Hepatocyte (in vitro differentiated cells): Measurements from ENCODE around the gene RGS6. TPM values are rescaled to one million over a fixed set of nuclear protein-coding genes. Genes with fewer than 3 reads are reported as not detected.
"Not testable (repeated sequence)": the region's sequence is repeated elsewhere in the genome, so short reads cannot be mapped to it uniquely, and the experiment has no call there.

ENCODE experiments used
- DNase-seq: peaks from one replicate; pipeline ENCODE4 v3.0.0-alpha.2; 2016; ENCODE audit warnings: low spot score
- H2AFZ ChIP-seq: fragments of 200-600 bp; sonication (generic); 2 replicates; pipeline ENCODE4 v1.6.0; 2016; ENCODE audit warnings: antibody characterized with exemption, mild to moderate bottlenecking
- H3K27ac ChIP-seq: fragments of 200-600 bp; sonication (generic); 2 replicates; pipeline ENCODE4 v1.5.1; 2016; ENCODE audit warnings: mild to moderate bottlenecking
- H3K27me3 ChIP-seq: fragments of 200-600 bp; sonication (generic); 2 replicates; pipeline ENCODE4 v1.6.1; 2016
- H3K36me3 ChIP-seq: fragments of 200-600 bp; sonication (generic); replicated peaks from 2 replicates; pipeline ENCODE4 v1.5.1; 2016; ENCODE audit warnings: low read depth; ENCODE audit not compliant: insufficient read depth
- H3K4me1 ChIP-seq: fragments of 200-600 bp; sonication (generic); 2 replicates; pipeline ENCODE4 v1.5.1; 2016; ENCODE audit warnings: mild to moderate bottlenecking, moderate library complexity; ENCODE audit not compliant: insufficient read depth
- H3K4me2 ChIP-seq: fragments of 200-600 bp; sonication (generic); 2 replicates; pipeline ENCODE4 v1.6.0; 2016
- H3K4me3 ChIP-seq: fragments of 200-600 bp; sonication (generic); 2 replicates; pipeline ENCODE4 v1.5.1; 2016; ENCODE audit warnings: mild to moderate bottlenecking
- H3K79me2 ChIP-seq: fragments of 200-600 bp; sonication (generic); 2 replicates; pipeline ENCODE4 v1.6.0; 2017; ENCODE audit warnings: mild to moderate bottlenecking
- H3K9me2 ChIP-seq: fragments of 200-600 bp; sonication (generic); replicated peaks from 2 replicates; pipeline ENCODE4 v1.6.0; 2017; ENCODE audit warnings: mild to moderate bottlenecking; ENCODE audit not compliant: insufficient read depth
- H3K9me3 ChIP-seq: fragments of 200-600 bp; sonication (generic); 2 replicates; pipeline ENCODE4 v1.5.1; 2016; ENCODE audit warnings: low read depth, mild to moderate bottlenecking
- H4K20me1 ChIP-seq: fragments of 200-600 bp; sonication (generic); 2 replicates; pipeline ENCODE4 v1.6.0; 2016; ENCODE audit warnings: mild to moderate bottlenecking; ENCODE audit not compliant: insufficient read depth, poor library complexity, severe bottlenecking
- CTCF ChIP-seq: fragments of 200-600 bp; sonication (generic); IDR thresholded peaks from 2 replicates; pipeline ENCODE4 v1.5.1; 2016; ENCODE audit warnings: antibody characterized with exemption, mild to moderate bottlenecking; ENCODE audit not compliant: poor library complexity
- EZH2 ChIP-seq: fragments of 200-600 bp; sonication (generic); IDR thresholded peaks from 2 replicates; pipeline ENCODE4 v1.6.1; 2016; ENCODE audit warnings: antibody characterized with exemption, mild to moderate bottlenecking, borderline replicate concordance
- EZH2phosphoT487 ChIP-seq: fragments of 200-600 bp; sonication (generic); IDR thresholded peaks from one replicate; pipeline ENCODE4 v1.6.1; 2018; ENCODE audit warnings: antibody characterized with exemption, mild to moderate bottlenecking, low read depth, moderate library complexity; ENCODE audit not compliant: unreplicated experiment, severe bottlenecking
- WGBS: methylation state at CpG from one replicate; pipeline ENCODE4 v1.1.6; 2016; ENCODE audit warnings: low lambda C conversion rate; ENCODE audit errors: missing lambda C conversion rate; 5-methylcytosine and 5-hydroxymethylcytosine counted together
- polyA plus RNA-seq: library from polyadenylated mRNA; unstranded; fragments of >200 nt; fragmentation: Nextera tagmentation; extraction: Ambion mirVana; gene quantifications from 2 replicates; pipeline ENCODE4 v1.2.1, GENCODE V29; 2016
- total RNA-seq: library from RNA; depleted of rRNA; stranded (reverse); fragments of >200 nt; gene quantifications from 2 replicates; pipeline ENCODE4 v1.2.3, GENCODE V29; 2014

RGS6 gene
- total RNA-seq: 0.87 and 1.7 TPM in 2 replicates
- polyA plus RNA-seq: 0.25 TPM in 1 of 2 replicates, not detected in the other

- 2% methylated on average over 76 of the region's 92 CpGs for WGBS
- H3K27me3 ChIP-seq: peaks cover 50% of the 10 kb centered on the region
- peak within 1 kb of the TSS; percentile 75 for H2AFZ ChIP-seq
- peak within 1 kb of the TSS; percentile 33 for H3K4me3 ChIP-seq
- DNase-seq: peak; percentile 88
- H3K36me3 ChIP-seq: no peaks in the 10 kb centered on the region
- H3K9me2 ChIP-seq: no peaks in the 10 kb centered on the region
- no peaks in the 10 kb centered on the region for H4K20me1 ChIP-seq
- H3K4me2 ChIP-seq: peak within 1 kb of the TSS; percentile 95
- H3K27ac ChIP-seq: no peak within 1 kb of the TSS
- peaks cover 10% of the 10 kb centered on the region for H3K4me1 ChIP-seq
- no peaks in the 10 kb centered on the region for H3K79me2 ChIP-seq
- TF ChIP-seq EZH2phosphoT487: no peak
- TF ChIP-seq CTCF: peak; percentile 30
- TF ChIP-seq EZH2: peak; percentile 50
- no peaks in the 10 kb centered on the region for H3K9me3 ChIP-seq
These were observed at the start of gene RGS6 for GRCh38 chr14:71932229-71932981. Gene RGS6, plus strand, starts transcription at chr14:71932429.

- Histone ChIP-seq H3K27me3 (no peaks in the 10 kb centered on the region), H3K27ac (no peak overlapping the region), H3K4me1 (no peaks in the 10 kb centered on the region), H3K9me2 (no peaks in the 10 kb centered on the region), H4K20me1 (no peaks in the 10 kb centered on the region), H2AFZ (no peak overlapping the region), H3K4me3 (no peak overlapping the region), H3K36me3 (no peaks in the 10 kb centered on the region), H3K9me3 (no peaks in the 10 kb centered on the region), H3K79me2 (no peaks in the 10 kb centered on the region), H3K4me2 (no peak overlapping the region)
- DNase-seq: no peak
- 87% methylated on average over 1 of the region's 1 CpG for WGBS
- TF ChIP-seq EZH2phosphoT487 (no peak), EZH2 (no peak), CTCF (no peak)
These were observed 49.1 kb upstream of the RGS6 start for GRCh38 chr14:71883094-71883493.

- Histone ChIP-seq H3K4me1 (no peaks in the 10 kb centered on the region), H3K9me2 (no peaks in the 10 kb centered on the region), H2AFZ (no peak overlapping the region), H3K36me3 (no peaks in the 10 kb centered on the region), H4K20me1 (no peaks in the 10 kb centered on the region), H3K4me3 (no peak overlapping the region), H3K27ac (no peak overlapping the region), H3K79me2 (no peaks in the 10 kb centered on the region), H3K27me3 (no peaks in the 10 kb centered on the region), H3K4me2 (no peak overlapping the region), H3K9me3 (no peaks in the 10 kb centered on the region)
- no peak for DNase-seq
- WGBS: 73% methylated on average over 3 of the region's 3 CpGs
- no peak for TF ChIP-seq EZH2
- TF ChIP-seq EZH2phosphoT487: no peak
- no peak for TF ChIP-seq CTCF
These were observed 46.9 kb upstream of the RGS6 start for GRCh38 chr14:71885301-71885700.

- H3K27ac ChIP-seq, H3K9me2 ChIP-seq, H3K27me3 ChIP-seq, H2AFZ ChIP-seq, H3K4me3 ChIP-seq, DNase-seq, H3K36me3 ChIP-seq, H3K79me2 ChIP-seq, H3K4me2 ChIP-seq, H3K4me1 ChIP-seq, H3K9me3 ChIP-seq, H4K20me1 ChIP-seq: not testable (repeated sequence)
- WGBS: 90% methylated on average over 9 of the region's 9 CpGs
These were observed 44.4 kb upstream of the RGS6 start for GRCh38 chr14:71887802-71888201.
